ENCODE measurements around the gene ARHGAP44.

Gene ARHGAP44

GRCh38 chr17:12992676-12993075 lies 203.4 kb downstream of the ARHGAP44 start:
- in situ Hi-C loops (cut with HindIII; ENCODE audit: low sequenced_read_pairs), result no loop called here
- H3K4me3 ChIP-seq (ENCODE audit: low read depth, low read length), result no peak overlapping the region
- DNase-seq (ENCODE audit: low read depth), result no peak
- TF ChIP-seq, protein P1, sequence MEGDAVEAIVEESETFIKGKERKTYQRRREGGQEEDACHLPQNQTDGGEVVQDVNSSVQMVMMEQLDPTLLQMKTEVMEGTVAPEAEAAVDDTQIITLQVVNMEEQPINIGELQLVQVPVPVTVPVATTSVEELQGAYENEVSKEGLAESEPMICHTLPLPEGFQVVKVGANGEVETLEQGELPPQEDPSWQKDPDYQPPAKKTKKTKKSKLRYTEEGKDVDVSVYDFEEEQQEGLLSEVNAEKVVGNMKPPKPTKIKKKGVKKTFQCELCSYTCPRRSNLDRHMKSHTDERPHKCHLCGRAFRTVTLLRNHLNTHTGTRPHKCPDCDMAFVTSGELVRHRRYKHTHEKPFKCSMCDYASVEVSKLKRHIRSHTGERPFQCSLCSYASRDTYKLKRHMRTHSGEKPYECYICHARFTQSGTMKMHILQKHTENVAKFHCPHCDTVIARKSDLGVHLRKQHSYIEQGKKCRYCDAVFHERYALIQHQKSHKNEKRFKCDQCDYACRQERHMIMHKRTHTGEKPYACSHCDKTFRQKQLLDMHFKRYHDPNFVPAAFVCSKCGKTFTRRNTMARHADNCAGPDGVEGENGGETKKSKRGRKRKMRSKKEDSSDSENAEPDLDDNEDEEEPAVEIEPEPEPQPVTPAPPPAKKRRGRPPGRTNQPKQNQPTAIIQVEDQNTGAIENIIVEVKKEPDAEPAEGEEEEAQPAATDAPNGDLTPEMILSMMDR (IDR thresholded peaks at IDR 0.05; ENCODE audit: low read depth, low read length, missing control alignments), result no peak

- H3K4me3 ChIP-seq (ENCODE audit: low read depth, low read length), result no peak overlapping the region
- TF ChIP-seq, protein P1 (IDR thresholded peaks at IDR 0.05; ENCODE audit: low read depth, low read length, missing control alignments), result no peak
- in situ Hi-C loops (cut with HindIII; ENCODE audit: low sequenced_read_pairs), result no loop called here
- no peak for DNase-seq (ENCODE audit: low read depth)
Measured at GRCh38 chr17:12993631-12994030, 204.3 kb downstream of the ARHGAP44 start.

GRCh38 chr17:12994341-12995074 lies 205.2 kb downstream of the ARHGAP44 start:
- no peak for DNase-seq (ENCODE audit: low read depth)
- H3K4me3 ChIP-seq (ENCODE audit: low read depth, low read length), result no peak overlapping the region
- in situ Hi-C loops (cut with HindIII; ENCODE audit: low sequenced_read_pairs), result no loop called here
- TF ChIP-seq, protein P1 (IDR thresholded peaks at IDR 0.05; ENCODE audit: low read depth, low read length, missing control alignments), result no peak

- DNase-seq (ENCODE audit: low read depth), result no peak
- H3K4me3 ChIP-seq (ENCODE audit: low read depth, low read length), result no peak overlapping the region
- in situ Hi-C loops (cut with HindIII; ENCODE audit: low sequenced_read_pairs), result no loop called here
- TF ChIP-seq, protein P1 (IDR thresholded peaks at IDR 0.05; ENCODE audit: low read depth, low read length, missing control alignments), result no peak
Measured at GRCh38 chr17:12995106-12995895, 206.0 kb downstream of the ARHGAP44 start.

GRCh38 chr17:12995896-12996295 lies 206.6 kb downstream of the ARHGAP44 start:
- in situ Hi-C loops (cut with HindIII; ENCODE audit: low sequenced_read_pairs), result no loop called here
- DNase-seq (ENCODE audit: low read depth), result no peak
- TF ChIP-seq, protein P1 (IDR thresholded peaks at IDR 0.05; ENCODE audit: low read depth, low read length, missing control alignments), result no peak
- no peak overlapping the region for H3K4me3 ChIP-seq (ENCODE audit: low read depth, low read length)

DNA sequence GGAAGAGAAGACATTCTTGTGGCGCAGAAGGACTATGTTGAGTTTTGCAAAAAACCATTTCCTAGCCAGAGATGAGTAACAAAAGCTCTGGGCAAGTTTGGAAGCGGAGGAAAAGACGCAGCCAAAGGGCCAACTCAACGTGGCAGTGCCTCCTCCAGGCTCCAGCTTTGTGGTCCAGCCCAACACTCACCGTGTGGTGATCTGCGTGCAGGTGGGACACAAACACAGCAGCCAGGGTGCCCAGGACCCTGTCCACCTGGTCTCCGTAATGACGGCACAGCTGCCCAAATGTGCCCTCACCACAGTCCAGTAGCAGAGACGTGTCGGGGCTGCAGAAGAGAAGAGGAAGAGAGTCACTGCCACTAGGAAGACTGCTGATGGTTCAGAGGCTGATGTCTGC lies 207.1 kb downstream of the ARHGAP44 start:
- in situ Hi-C loops (cut with HindIII; ENCODE audit: low sequenced_read_pairs), result no loop called here
- no peak for DNase-seq (ENCODE audit: low read depth)
- TF ChIP-seq, protein P1 (IDR thresholded peaks at IDR 0.05; ENCODE audit: low read depth, low read length, missing control alignments), result no peak
- H3K4me3 ChIP-seq (ENCODE audit: low read depth, low read length), result no peak overlapping the region

All from astrocyte of the cerebellum (primary cell).